ENCODE data around the gene DUXB. TPM values are rescaled to one million over a fixed set of nuclear protein-coding genes. Genes with fewer than 3 reads are reported as not detected.

The DUXB gene
- polyA plus RNA-seq, 3 donors: not detected

DNA sequence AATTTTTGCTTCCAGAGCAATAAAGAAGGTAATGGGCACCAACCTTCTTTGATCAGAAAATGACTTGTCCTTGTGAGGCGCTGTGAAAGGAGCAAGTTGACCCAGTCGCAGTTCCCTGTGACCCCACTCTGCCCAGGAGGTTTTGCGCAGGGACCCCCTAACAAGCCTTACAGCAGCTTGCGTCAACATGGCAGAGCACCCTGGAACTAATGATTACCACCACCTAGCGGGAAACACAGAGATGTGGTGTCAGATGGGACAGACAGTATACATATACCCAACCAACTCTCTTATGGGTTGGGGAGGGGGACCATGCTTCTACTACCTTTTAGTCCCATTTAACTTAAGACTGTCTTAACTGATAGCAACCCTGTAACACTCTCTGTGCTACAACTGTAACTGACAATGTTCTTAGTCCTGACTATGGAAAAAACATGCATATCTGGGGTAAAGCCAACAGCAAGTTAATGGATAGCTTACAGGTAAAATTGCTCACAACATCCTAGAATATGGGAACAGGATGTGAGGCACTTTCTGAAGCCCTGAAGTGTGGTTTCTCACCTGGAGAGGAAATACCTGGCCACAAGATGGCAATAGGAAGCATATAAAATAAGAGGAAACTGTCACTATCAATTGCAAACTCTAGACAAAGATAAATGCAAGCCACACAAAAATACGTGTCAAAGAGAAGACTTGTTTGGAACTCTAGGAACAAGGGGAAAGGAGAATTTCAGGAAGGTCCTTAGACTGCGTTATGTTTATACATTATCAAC lies 56.8 kb downstream of the DUXB start:
- DNase-seq: no peak
- peaks cover 49 to 60% of the 10 kb centered on the region in 2 donors for H3K36me3 Mint-ChIP-seq

More for the DNA sequence above, 56.8 kb downstream of the DUXB start:
- peak overlapping the region in 1 of 7 donors; percentile 20 for H3K27ac Mint-ChIP-seq
- TF ChIP-seq, protein P1, sequence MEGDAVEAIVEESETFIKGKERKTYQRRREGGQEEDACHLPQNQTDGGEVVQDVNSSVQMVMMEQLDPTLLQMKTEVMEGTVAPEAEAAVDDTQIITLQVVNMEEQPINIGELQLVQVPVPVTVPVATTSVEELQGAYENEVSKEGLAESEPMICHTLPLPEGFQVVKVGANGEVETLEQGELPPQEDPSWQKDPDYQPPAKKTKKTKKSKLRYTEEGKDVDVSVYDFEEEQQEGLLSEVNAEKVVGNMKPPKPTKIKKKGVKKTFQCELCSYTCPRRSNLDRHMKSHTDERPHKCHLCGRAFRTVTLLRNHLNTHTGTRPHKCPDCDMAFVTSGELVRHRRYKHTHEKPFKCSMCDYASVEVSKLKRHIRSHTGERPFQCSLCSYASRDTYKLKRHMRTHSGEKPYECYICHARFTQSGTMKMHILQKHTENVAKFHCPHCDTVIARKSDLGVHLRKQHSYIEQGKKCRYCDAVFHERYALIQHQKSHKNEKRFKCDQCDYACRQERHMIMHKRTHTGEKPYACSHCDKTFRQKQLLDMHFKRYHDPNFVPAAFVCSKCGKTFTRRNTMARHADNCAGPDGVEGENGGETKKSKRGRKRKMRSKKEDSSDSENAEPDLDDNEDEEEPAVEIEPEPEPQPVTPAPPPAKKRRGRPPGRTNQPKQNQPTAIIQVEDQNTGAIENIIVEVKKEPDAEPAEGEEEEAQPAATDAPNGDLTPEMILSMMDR (IDR thresholded peaks at IDR 0.05): no peak
- 100% methylated on average over 2 of the region's 7 CpGs for WGBS (ENCODE audit: insufficient coverage)
- Histone ChIP-seq H3K36me3 (replicated peaks in 1 of 2; ENCODE audit: control insufficient read depth in 1 of 2, insufficient read depth in 2 of 2, low read length in 2 of 2) (peaks cover 49 to 63% of the 10 kb centered on the region in 2 donors), H3K4me1 (ENCODE audit: control insufficient read depth in 1 of 2, insufficient read depth in 2 of 2, low read length in 2 of 2) (peaks cover 10 to 16% of the 10 kb centered on the region in 2 donors), H3K9ac (ENCODE audit: insufficient read depth, low read length, poor library complexity, severe bottlenecking) (no peak overlapping the region), H3K79me2 (ENCODE audit: insufficient read depth, low read length) (peaks cover 79% of the 10 kb centered on the region), H3K9me3 (replicated peaks in 1 of 2; ENCODE audit: control insufficient read depth in 1 of 2, insufficient read depth in 1 of 2, low read length in 2 of 2) (no peaks in the 10 kb centered on the region), H3K27me3 (ENCODE audit: control insufficient read depth in 2 of 2, insufficient read depth in 2 of 2, low read length in 2 of 2) (no peaks in the 10 kb centered on the region), H2AFZ (ENCODE audit: insufficient read depth, low read depth, low read length, poor library complexity, severe bottlenecking) (no peak overlapping the region), H3K27ac (ENCODE audit: low read depth in 1 of 2, low read length in 2 of 2) (no peak overlapping the region), H4K20me1 (ENCODE audit: insufficient read depth, low read length) (peaks cover 45% of the 10 kb centered on the region), H3K4me2 (replicated peaks; ENCODE audit: extremely low read depth, low read length, poor library complexity, severe bottlenecking) (no peak overlapping the region), H3K4me3 (replicated peaks in 1 of 3; ENCODE audit: low read depth in 2 of 3, low read length in 3 of 3) (no peak overlapping the region)
- H3K4me3 Mint-ChIP-seq: no peak overlapping the region
- intact Hi-C loops (cut with micrococcal nuclease): loop anchor here in 1 of 2 donors (5.0 kb wide), 1 partner anchor 182 kb away; the partner anchor contains the start of gene TMEM170A
- H3K27me3 Mint-ChIP-seq (ENCODE audit: low read depth in 3 of 3): no peaks in the 10 kb centered on the region
- H3K4me1 Mint-ChIP-seq: peaks cover 10% of the 10 kb centered on the region
- H3K9me3 Mint-ChIP-seq: no peaks in the 10 kb centered on the region

Small RNA genes within 50 kb of the gene (small RNA-seq; reads per million reads assigned to genes)
- not detected for gene RN7SL520P (ENCODE audit: insufficient read length, low read depth)

Other genes with a start within 250 kb of the DUXB start
- gene TMEM170A, start 236.8 kb downstream of the DUXB start, polyA plus RNA-seq: 10 to 100 TPM; 17.9 to 31.6 (median 25.4) TPM
- under 1 TPM in 1 of 3 donors, not detected in 2; 0.03 TPM for gene CHST6, start 206.0 kb downstream of the DUXB start, polyA plus RNA-seq
- not detected for gene CHST5, start 165.4 kb downstream of the DUXB start, polyA plus RNA-seq
- under 1 TPM; 0.27 to 0.75 (median 0.72) TPM for gene TMEM231, start 145.2 kb downstream of the DUXB start, polyA plus RNA-seq
- gene GABARAPL2, start 135.1 kb downstream of the DUXB start, polyA plus RNA-seq: 100 to 1,000 TPM in 2 of 3 donors, 10 to 100 TPM in 1; 84.3 to 302 (median 280) TPM
- gene ADAT1, start 78.2 kb downstream of the DUXB start, polyA plus RNA-seq: 10 to 100 TPM; 16.8 to 18.9 (median 17.8) TPM
- gene KARS1, start 53.8 kb downstream of the DUXB start, polyA plus RNA-seq: 100 to 1,000 TPM in 2 of 3 donors, 10 to 100 TPM in 1; 66.1 to 150 (median 116) TPM
- gene TERF2IP, start 53.7 kb downstream of the DUXB start, polyA plus RNA-seq: 10 to 100 TPM; 39.7 to 64.1 (median 47.9) TPM
- gene CPHXL2, start 24.5 kb downstream of the DUXB start, polyA plus RNA-seq: not detected
- not detected for gene CPHXL, start 25.0 kb upstream of the DUXB start, polyA plus RNA-seq

Data from CD14-positive monocyte (primary cell).